Measurements from ENCODE around the gene SP5. TPM values are rescaled to one million over a fixed set of nuclear protein-coding genes. Genes with fewer than 3 reads are reported as not detected.

Gene SP5
- total and polyA plus RNA-seq, 9 of the 15 experiments (the other 6 are each of a cell fraction or from before 2014, with no cell fraction given) = 0.03 to 1.7 (median 0.16) TPM; not detected in 1

GRCh38 chr2:170714381-170715061, 616 bp upstream of the SP5 start (continued):
- no peak for TF ChIP-seq FOXP4 (CRISPR knock-in tag; IDR thresholded peaks at IDR 0.05; ENCODE audit: borderline replicate concordance)
- TF ChIP-seq ZNF165 (CRISPR knock-in tag; IDR thresholded peaks at IDR 0.05; ENCODE audit: borderline replicate concordance) = no peak
- no peak for TF ChIP-seq RHOXF2B (CRISPR knock-in tag; conservative IDR thresholded peaks at IDR 0.05)
- TF ChIP-seq STAT6 (CRISPR knock-in tag; IDR thresholded peaks at IDR 0.05) = no peak
- TF ChIP-seq CC2D1A (IDR thresholded peaks at IDR 0.05) = peak; percentile 99
- no peak for TF ChIP-seq DLX4 (CRISPR knock-in tag; IDR thresholded peaks at IDR 0.05)
- no peak for TF ChIP-seq NCOA6 (IDR thresholded peaks at IDR 0.05)
- no peak for TF ChIP-seq XRCC3 (IDR thresholded peaks at IDR 0.05)
- TF ChIP-seq NONO (IDR thresholded peaks at IDR 0.05; ENCODE audit: low read depth in 2 of 2, low read length in 1 of 2) = peak in 1 of 2 experiments; percentile 81; a peak in 1 of 4 replicates
- TF ChIP-seq CBX8 (IDR thresholded peaks at IDR 0.05; ENCODE audit: borderline replicate concordance, extremely low read depth, low read depth, low read length, poor library complexity, severe bottlenecking) = no peak
- no peak for TF ChIP-seq ATF1 (CRISPR knock-in tag; IDR thresholded peaks at IDR 0.05)
- peak; percentile 63 for TF ChIP-seq ATF1 (tag; IDR thresholded peaks at IDR 0.05)
- no peak for TF ChIP-seq ADNP (tag; IDR thresholded peaks at IDR 0.05)
- no peak for TF ChIP-seq HDAC3 (IDR thresholded peaks at IDR 0.05; ENCODE audit: borderline replicate concordance, partially characterized antibody)
- TF ChIP-seq HDAC6 (IDR thresholded peaks at IDR 0.05; ENCODE audit: low read depth, low read length) = no peak
- TF ChIP-seq HES1 (IDR thresholded peaks at IDR 0.05; ENCODE audit: low read depth) = no peak
- TF ChIP-seq CLOCK (CRISPR knock-in tag; IDR thresholded peaks at IDR 0.05; ENCODE audit: borderline replicate concordance) = no peak
- no peak for TF ChIP-seq ZNF445 (CRISPR knock-in tag; IDR thresholded peaks at IDR 0.05; ENCODE audit: low read depth)
- peak; percentile 71; the same call in 1 of the 2 replicates for TF ChIP-seq GATAD2A (IDR thresholded peaks at IDR 0.05)
- TF ChIP-seq CCAR2 (IDR thresholded peaks at IDR 0.05; ENCODE audit: low read depth, low read length) = no peak
